IMR-90 (cell line): ENCODE measurements around the gene SEC22A. TPM values are rescaled to one million over a fixed set of nuclear protein-coding genes. Genes with fewer than 3 reads are reported as not detected.

Source experiments
- ATAC-seq: fragments of 200-7000 bp; cut with Tn5 transposase; 2 replicates; pipeline ENCODE4 v1.9.1; 2020; ENCODE audit warnings: low read depth, mild to moderate bottlenecking, moderate library complexity
- BruUV-seq: library from RNA; stranded (reverse); fragments of 400-500 nt; replicated peaks from 2 replicates; lab custom pipeline; 2021; lab: Mats Ljungman, UMichigan
- CTCF ChIA-PET: fragments of 300-600 bp; formaldehyde crosslinking; extraction: SDS; loops from one replicate; lab custom pipeline; 2021; ENCODE audit warnings: antibody characterized with exemption; lab: Yijun Ruan, JAX
- POLR2A ChIA-PET: fragments of 300-600 bp; sonication (Branson Sonifier 250); formaldehyde crosslinking; loops from one replicate; lab custom pipeline; 2022; ENCODE audit warnings: antibody characterized with exemption; ENCODE audit not compliant: unreplicated experiment; lab: Charles Lee
- DNase-seq: peaks from one replicate; pipeline ENCODE4 v3.0.0; 2013
- H2AFZ ChIP-seq: replicated peaks from 2 replicates; pipeline ENCODE3; 2013; ENCODE audit warnings: low read length, mild to moderate bottlenecking; ENCODE audit not compliant: poor library complexity
- H2AK5ac ChIP-seq: 2 replicates; pipeline ENCODE4 v1.6.1; 2013; ENCODE audit warnings: low read depth, low read length, inconsistent platforms
- H2AK9ac ChIP-seq: replicated peaks from 2 replicates; pipeline ENCODE3; 2013; ENCODE audit warnings: mild to moderate bottlenecking, low read depth, low read length, moderate library complexity; ENCODE audit not compliant: poor library complexity
- H2BK120ac ChIP-seq: 2 replicates; pipeline ENCODE4 v1.6.1; 2013; ENCODE audit warnings: low read depth, low read length, inconsistent platforms
- H2BK15ac ChIP-seq: 3 replicates; pipeline ENCODE4 v1.6.1; 2013; ENCODE audit warnings: low read depth, low read length, inconsistent platforms
- H2BK20ac ChIP-seq: 2 replicates; pipeline ENCODE4 v1.6.1; 2013; ENCODE audit warnings: low read depth, mild to moderate bottlenecking, inconsistent platforms, low read length, moderate library complexity
- H2BK5ac ChIP-seq: 2 replicates; pipeline ENCODE4 v1.6.1; 2013; ENCODE audit warnings: mild to moderate bottlenecking, low read depth, low read length, inconsistent platforms; ENCODE audit not compliant: poor library complexity, severe bottlenecking
- H3K14ac ChIP-seq: replicated peaks from 2 replicates; pipeline ENCODE4 v1.6.1; 2013; ENCODE audit warnings: low read depth, low read length, inconsistent platforms
- H3K18ac ChIP-seq: 2 replicates; pipeline ENCODE4 v1.6.1; 2013; ENCODE audit warnings: low read depth, low read length, control low read depth
- H3K23ac ChIP-seq: 2 replicates; pipeline ENCODE4 v1.6.1; 2013; ENCODE audit warnings: low read depth, low read length, inconsistent platforms
- H3K27ac ChIP-seq: 2 replicates; pipeline ENCODE4 v1.5.1; 2013; ENCODE audit warnings: mild to moderate bottlenecking, control low read depth, low read length; ENCODE audit not compliant: insufficient read depth
- H3K27me3 ChIP-seq: 2 replicates; pipeline ENCODE4 v1.6.1; 2013; ENCODE audit warnings: low read length; ENCODE audit not compliant: control insufficient read depth, insufficient read depth
- H3K36me3 ChIP-seq: 2 replicates; pipeline ENCODE4 v1.6.1; 2013; ENCODE audit warnings: low read length, mixed read lengths; ENCODE audit not compliant: control insufficient read depth, insufficient read depth
- H3K4ac ChIP-seq: 2 replicates; pipeline ENCODE4 v1.6.1; 2013; ENCODE audit warnings: low read depth, low read length, inconsistent platforms
- H3K4me1 ChIP-seq: 2 replicates; pipeline ENCODE4 v1.6.1; 2013; ENCODE audit warnings: low read length, mixed read lengths; ENCODE audit not compliant: control insufficient read depth, insufficient read depth
- H3K4me2 ChIP-seq: 2 replicates; pipeline ENCODE4 v1.6.1; 2013; ENCODE audit warnings: low read depth, mild to moderate bottlenecking, control low read depth, low read length, moderate library complexity
- H3K4me3 ChIP-seq: 2 replicates; pipeline ENCODE4 v1.5.1; 2013; ENCODE audit warnings: low read depth, mild to moderate bottlenecking, control low read depth, low read length, moderate library complexity; ENCODE audit not compliant: insufficient read depth
- H3K56ac ChIP-seq: 2 replicates; pipeline ENCODE4 v1.6.1; 2013; ENCODE audit warnings: low read length, inconsistent platforms; ENCODE audit not compliant: insufficient read depth; ENCODE audit errors: extremely low read depth
- H3K79me1 ChIP-seq, 2 experiments: 2 replicates each; pipeline ENCODE4 v1.6.1; 2013; ENCODE audit warnings: low read length in 2 of 2, inconsistent platforms in 1 of 2, low read depth in 1 of 2
- H3K9ac ChIP-seq: 2 replicates; pipeline ENCODE4 v1.6.1; 2013; ENCODE audit warnings: low read depth, low read length, control low read depth
- H3K9me1 ChIP-seq: 2 replicates; pipeline ENCODE4 v1.6.1; 2013; ENCODE audit warnings: low read length, inconsistent platforms; ENCODE audit not compliant: insufficient read depth
- H3K9me3 ChIP-seq: 2 replicates; pipeline ENCODE4 v1.6.1; 2013; ENCODE audit warnings: low read length; ENCODE audit not compliant: control insufficient read depth, insufficient read depth
- H4K20me1 ChIP-seq: 2 replicates; pipeline ENCODE4 v1.6.1; 2013; ENCODE audit warnings: low read length, inconsistent platforms; ENCODE audit not compliant: insufficient read depth
- H4K5ac ChIP-seq: 2 replicates; pipeline ENCODE4 v1.6.1; 2013; ENCODE audit warnings: mild to moderate bottlenecking, low read depth, low read length, control low read depth
- H4K8ac ChIP-seq, 2 experiments: 2 replicates each; pipeline ENCODE4 v1.6.1; 2013; ENCODE audit warnings: low read depth in 2 of 2, low read length in 2 of 2, control low read depth in 1 of 2, inconsistent platforms in 1 of 2
- H4K91ac ChIP-seq: 2 replicates; pipeline ENCODE4 v1.6.1; 2013; ENCODE audit warnings: low read depth, low read length, inconsistent platforms; ENCODE audit not compliant: insufficient read depth
- FOS ChIP-seq: fragments of 150-350 bp; IDR thresholded peaks from 2 replicates; pipeline ENCODE4 v1.6.1; 2016; ENCODE audit warnings: low read depth, low read length
- MAZ ChIP-seq: IDR thresholded peaks from 2 replicates; pipeline ENCODE4 v1.6.1; 2012; ENCODE audit warnings: low read depth, mild to moderate bottlenecking, low read length, improper control_type of control experiment, moderate library complexity, borderline replicate concordance
- RAD21 ChIP-seq: IDR thresholded peaks from 2 replicates; pipeline ENCODE4 v1.6.1; 2012; ENCODE audit warnings: low read length, improper control_type of control experiment
- SMC3 ChIP-seq: fragments of 150-350 bp; IDR thresholded peaks from 2 replicates; pipeline ENCODE4 v1.6.1; 2016; ENCODE audit warnings: low read depth, mild to moderate bottlenecking, antibody characterized with exemption, low read length, moderate library complexity
- WGBS, 2 experiments: methylation state at CpG; one replicate each; pipeline versions ENCODE4 v1.1.5 to v1.1.7; 2013; ENCODE audit warnings: missing lambda C conversion rate in 2 of 2; ENCODE audit not compliant: insufficient read length in 1 of 2; ENCODE audit errors: extremely low coverage in 2 of 2; 5-methylcytosine and 5-hydroxymethylcytosine counted together
- dilution Hi-C: fragments of 300-500 bp; cut with HindIII; formaldehyde crosslinking; loops from one replicate; pipeline ENCODE4 v1.14.3; 2018; ENCODE audit warnings: low sequenced_read_pairs; ENCODE audit not compliant: unreplicated experiment
- in situ Hi-C: fragments of 300-500 bp; cut with MboI; formaldehyde crosslinking; loops from 3 replicates; pipeline ENCODE4 v1.14.3; 2019; ENCODE audit warnings: low sequenced_read_pairs, inconsistent platforms, mixed read lengths
- intact Hi-C: fragments of 100-400 bp; cut with micrococcal nuclease; formaldehyde crosslinking; loops from 2 replicates; pipeline ENCODE4 v1.10.0; 2022
- polyA plus RNA-seq, 3 experiments: library from polyadenylated mRNA; depleted of rRNA; stranded (reverse); fragments of >200 nt; gene quantifications; 2 replicates each; pipeline ENCODE4 v1.2.3, GENCODE V29; 2012; ENCODE audit warnings: low replicate concordance in 1 of 3
- total RNA-seq: library from RNA; depleted of rRNA; stranded (reverse); fragments of >200 nt; gene quantifications from 2 replicates; pipeline ENCODE4 v1.2.3, GENCODE V29; 2012
- TF ChIP-seq, protein P1 (sequence below): fragments of 150-350 bp; IDR thresholded peaks from 2 replicates; pipeline ENCODE4 v1.6.1; 2017; ENCODE audit warnings: mild to moderate bottlenecking, antibody characterized with exemption, low read length, low read depth

Gene SEC22A
- total and polyA plus RNA-seq, 2 of the 4 experiments (the other 2 are of a cell fraction), result 17.5 to 36.0 TPM

DNA sequence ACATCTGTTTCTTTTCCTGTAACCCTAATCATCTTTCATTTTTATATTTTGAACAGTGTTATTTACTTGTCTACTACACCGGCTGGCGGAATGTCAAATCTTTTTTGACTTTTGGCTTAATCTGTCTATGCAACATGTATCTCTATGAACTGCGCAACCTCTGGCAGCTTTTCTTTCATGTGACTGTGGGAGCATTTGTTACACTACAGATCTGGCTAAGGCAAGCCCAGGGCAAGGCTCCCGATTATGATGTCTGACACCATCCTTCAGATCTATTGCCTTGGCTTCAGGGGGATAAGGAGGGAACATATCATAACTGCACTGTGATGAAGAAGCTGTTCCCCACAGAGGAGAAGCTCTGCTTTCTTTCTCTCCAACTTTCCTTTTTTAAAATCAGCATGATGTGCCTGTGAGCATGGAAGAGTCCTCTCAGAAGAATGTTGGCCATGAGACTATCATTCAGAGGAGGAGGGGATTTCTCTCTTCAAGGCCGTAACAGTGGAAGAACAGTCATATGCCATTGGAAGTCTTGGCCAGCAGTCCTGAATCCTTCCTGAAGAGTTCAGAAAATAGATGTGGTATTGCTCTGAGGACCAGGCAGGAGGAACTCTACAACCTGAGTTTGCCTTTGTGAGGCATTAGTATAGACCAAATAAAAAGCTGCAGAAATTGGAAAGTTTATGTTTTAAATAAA, 69.9 kb downstream of the SEC22A start:
- no peak overlapping the region for H4K8ac ChIP-seq
- no peak overlapping the region for H2BK5ac ChIP-seq
- ATAC-seq (no peak), DNase-seq (no peak)
- H3K4ac ChIP-seq, result no peak overlapping the region
- no peaks in the 10 kb centered on the region; a peak in 1 of 4 replicates for H3K79me1 ChIP-seq
- no peak overlapping the region for H4K91ac ChIP-seq
- no peak overlapping the region for H2BK120ac ChIP-seq
- H3K27me3 ChIP-seq, result no peaks in the 10 kb centered on the region
- no peaks in the 10 kb centered on the region for H3K9me3 ChIP-seq
- POLR2A ChIA-PET, result no interaction called here
- H3K14ac ChIP-seq, result no peak overlapping the region
- H3K9me1 ChIP-seq, result peaks cover 2% of the 10 kb centered on the region; the same call in 1 of the 2 replicates
- in situ Hi-C loops (no loop called here), intact Hi-C loops (no loop called here), dilution Hi-C loops (no loop called here)
- CTCF ChIA-PET, result no interaction called here
- H3K56ac ChIP-seq, result no peak overlapping the region
- H4K20me1 ChIP-seq, result no peaks in the 10 kb centered on the region
- no peak overlapping the region for H3K27ac ChIP-seq
- no peak overlapping the region for H3K4me3 ChIP-seq
- H3K18ac ChIP-seq, result no peak overlapping the region
- 0% methylated on average over 1 of the region's 5 CpGs; no CpG with 5 or more reads in 1 of the 2 experiments for WGBS, 2 experiments
- BruUV-seq, result no TSS peak
- no peak overlapping the region for H2AK5ac ChIP-seq
- no peak overlapping the region for H2AFZ ChIP-seq
- no peak overlapping the region for H3K23ac ChIP-seq
- no peak overlapping the region for H3K9ac ChIP-seq
- H3K36me3 ChIP-seq, result 0 out of 2 replicates have a peak, but pooled peaks cover 1% of the 10 kb centered on the region
- no peak overlapping the region for H3K4me2 ChIP-seq
- no peak overlapping the region for H2AK9ac ChIP-seq
- no peak overlapping the region for H2BK15ac ChIP-seq
- TF ChIP-seq RAD21 (no peak), SMC3 (no peak), FOS (no peak), MAZ (no peak)
- TF ChIP-seq, protein P1, sequence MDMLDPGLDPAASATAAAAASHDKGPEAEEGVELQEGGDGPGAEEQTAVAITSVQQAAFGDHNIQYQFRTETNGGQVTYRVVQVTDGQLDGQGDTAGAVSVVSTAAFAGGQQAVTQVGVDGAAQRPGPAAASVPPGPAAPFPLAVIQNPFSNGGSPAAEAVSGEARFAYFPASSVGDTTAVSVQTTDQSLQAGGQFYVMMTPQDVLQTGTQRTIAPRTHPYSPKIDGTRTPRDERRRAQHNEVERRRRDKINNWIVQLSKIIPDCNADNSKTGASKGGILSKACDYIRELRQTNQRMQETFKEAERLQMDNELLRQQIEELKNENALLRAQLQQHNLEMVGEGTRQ, result no peak
- no peak overlapping the region for H2BK20ac ChIP-seq
- H3K4me1 ChIP-seq, result peaks cover 2% of the 10 kb centered on the region; the same call in 1 of the 2 replicates
- no peak overlapping the region for H4K5ac ChIP-seq
